Spleen (tissue), 7 donors: ENCODE results near the gene TMEM255B.

Experiments
- POLR2A ChIP-seq, 3 donors: fragments of 450-650 bp; IDR thresholded peaks; one replicate each; pipeline ENCODE4 v1.5.1; 2017; ENCODE audit warnings: antibody characterized with exemption in 3 of 3, mild to moderate bottlenecking in 1 of 3
- POLR2AphosphoS5 ChIP-seq, 3 donors: sonication (generic); formaldehyde crosslinking; IDR thresholded peaks; one replicate each; pipeline ENCODE4 v1.5.1; 2017; ENCODE audit warnings: antibody characterized with exemption in 3 of 3
- TF ChIP-seq, protein P1 (sequence below), 11 experiments: fragments of 200-600 bp in 7 of 11; fragments of 450-650 bp in 4 of 11; sonication (generic) in 4 of 11; IDR thresholded peaks in 8 of 11; conservative IDR thresholded peaks in 3 of 11; 1 replicate in 7 of 11; 2 replicates in 4 of 11; pipeline versions ENCODE4 v1.4.0 to v1.8.0; 2016 to 2021; ENCODE audit warnings: antibody characterized with exemption in 11 of 11, inconsistent platforms in 4 of 11, mild to moderate bottlenecking in 1 of 11
- donor health status: DM: no; HTN: no; CAD: no; lungs with moderate emphysema.
- donor health status: DM: no; HTN: no; CAD: no.
- donor health status: DM: no; HTN: no; CAD: no.

GRCh38 chr13:113845723-113846635 is 87.0 kb downstream of the TMEM255B start:
- TF ChIP-seq, protein P1, sequence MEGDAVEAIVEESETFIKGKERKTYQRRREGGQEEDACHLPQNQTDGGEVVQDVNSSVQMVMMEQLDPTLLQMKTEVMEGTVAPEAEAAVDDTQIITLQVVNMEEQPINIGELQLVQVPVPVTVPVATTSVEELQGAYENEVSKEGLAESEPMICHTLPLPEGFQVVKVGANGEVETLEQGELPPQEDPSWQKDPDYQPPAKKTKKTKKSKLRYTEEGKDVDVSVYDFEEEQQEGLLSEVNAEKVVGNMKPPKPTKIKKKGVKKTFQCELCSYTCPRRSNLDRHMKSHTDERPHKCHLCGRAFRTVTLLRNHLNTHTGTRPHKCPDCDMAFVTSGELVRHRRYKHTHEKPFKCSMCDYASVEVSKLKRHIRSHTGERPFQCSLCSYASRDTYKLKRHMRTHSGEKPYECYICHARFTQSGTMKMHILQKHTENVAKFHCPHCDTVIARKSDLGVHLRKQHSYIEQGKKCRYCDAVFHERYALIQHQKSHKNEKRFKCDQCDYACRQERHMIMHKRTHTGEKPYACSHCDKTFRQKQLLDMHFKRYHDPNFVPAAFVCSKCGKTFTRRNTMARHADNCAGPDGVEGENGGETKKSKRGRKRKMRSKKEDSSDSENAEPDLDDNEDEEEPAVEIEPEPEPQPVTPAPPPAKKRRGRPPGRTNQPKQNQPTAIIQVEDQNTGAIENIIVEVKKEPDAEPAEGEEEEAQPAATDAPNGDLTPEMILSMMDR (IDR thresholded peaks at IDR 0.05 in 8 of 11, conservative IDR thresholded peaks at IDR 0.05 in 3 of 11): no peak
- TF ChIP-seq POLR2AphosphoS5 (IDR thresholded peaks at IDR 0.05) (no peak), POLR2A (IDR thresholded peaks at IDR 0.05) (no peak)
